ENCODE results near the gene AP3D1. TPM values are rescaled to one million over a fixed set of nuclear protein-coding genes. Genes with fewer than 3 reads are reported as not detected.

Gene AP3D1
- total RNA-seq, 1 experiment from 2014 or later: 103 TPM

GRCh38 chr19:2199861-2200623 lies 48.7 kb upstream of the AP3D1 start:
- H3K27ac ChIP-seq (ENCODE audit: low read length): no peak overlapping the region
- no peaks in the 10 kb centered on the region for H3K4me1 ChIP-seq (ENCODE audit: insufficient read depth, low read length)
- ChIA-PET CTCF (no interaction called here), POLR2A (ENCODE audit: unreplicated experiment) (no interaction called here)
- no peaks in the 10 kb centered on the region for H3K27me3 ChIP-seq (ENCODE audit: low read length)
- TF ChIP-seq EZH2phosphoT487 (IDR thresholded peaks at IDR 0.05; ENCODE audit: borderline replicate concordance, low read length): no peak
- TF ChIP-seq, protein P1, sequence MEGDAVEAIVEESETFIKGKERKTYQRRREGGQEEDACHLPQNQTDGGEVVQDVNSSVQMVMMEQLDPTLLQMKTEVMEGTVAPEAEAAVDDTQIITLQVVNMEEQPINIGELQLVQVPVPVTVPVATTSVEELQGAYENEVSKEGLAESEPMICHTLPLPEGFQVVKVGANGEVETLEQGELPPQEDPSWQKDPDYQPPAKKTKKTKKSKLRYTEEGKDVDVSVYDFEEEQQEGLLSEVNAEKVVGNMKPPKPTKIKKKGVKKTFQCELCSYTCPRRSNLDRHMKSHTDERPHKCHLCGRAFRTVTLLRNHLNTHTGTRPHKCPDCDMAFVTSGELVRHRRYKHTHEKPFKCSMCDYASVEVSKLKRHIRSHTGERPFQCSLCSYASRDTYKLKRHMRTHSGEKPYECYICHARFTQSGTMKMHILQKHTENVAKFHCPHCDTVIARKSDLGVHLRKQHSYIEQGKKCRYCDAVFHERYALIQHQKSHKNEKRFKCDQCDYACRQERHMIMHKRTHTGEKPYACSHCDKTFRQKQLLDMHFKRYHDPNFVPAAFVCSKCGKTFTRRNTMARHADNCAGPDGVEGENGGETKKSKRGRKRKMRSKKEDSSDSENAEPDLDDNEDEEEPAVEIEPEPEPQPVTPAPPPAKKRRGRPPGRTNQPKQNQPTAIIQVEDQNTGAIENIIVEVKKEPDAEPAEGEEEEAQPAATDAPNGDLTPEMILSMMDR (conservative IDR thresholded peaks at IDR 0.05; ENCODE audit: low read depth, low read length): no peak
- TF ChIP-seq EZH2 (IDR thresholded peaks at IDR 0.05; ENCODE audit: low read length, unreplicated experiment): no peak
- no TSS peak for BruUV-seq (replicated peaks)
- H3F3A ChIP-seq (ENCODE audit: low read length, unreplicated experiment): no peaks in the 10 kb centered on the region
- H4K20me1 ChIP-seq (ENCODE audit: low read length): no peaks in the 10 kb centered on the region
- intact Hi-C loops (cut with micrococcal nuclease): no loop called here
- no peak for ATAC-seq
- H3K36me3 ChIP-seq (ENCODE audit: low read depth, low read length): no peaks in the 10 kb centered on the region
- no peak overlapping the region for H3K4me3 ChIP-seq (ENCODE audit: low read length)
- H3K9me2 ChIP-seq (replicated peaks; ENCODE audit: low read length): no peaks in the 10 kb centered on the region
- peaks cover 25% of the 10 kb centered on the region; the same call in 1 of the 2 replicates for H3K79me2 ChIP-seq (ENCODE audit: low read length)
- no peak overlapping the region for H3K4me2 ChIP-seq (ENCODE audit: low read length)
- H2AFZ ChIP-seq (ENCODE audit: low read length): no peak overlapping the region
- H3K9ac ChIP-seq (ENCODE audit: low read length): no peak overlapping the region
- no peaks in the 10 kb centered on the region for H3K9me3 ChIP-seq (ENCODE audit: low read length)
- no peak for DNase-seq

DNA sequence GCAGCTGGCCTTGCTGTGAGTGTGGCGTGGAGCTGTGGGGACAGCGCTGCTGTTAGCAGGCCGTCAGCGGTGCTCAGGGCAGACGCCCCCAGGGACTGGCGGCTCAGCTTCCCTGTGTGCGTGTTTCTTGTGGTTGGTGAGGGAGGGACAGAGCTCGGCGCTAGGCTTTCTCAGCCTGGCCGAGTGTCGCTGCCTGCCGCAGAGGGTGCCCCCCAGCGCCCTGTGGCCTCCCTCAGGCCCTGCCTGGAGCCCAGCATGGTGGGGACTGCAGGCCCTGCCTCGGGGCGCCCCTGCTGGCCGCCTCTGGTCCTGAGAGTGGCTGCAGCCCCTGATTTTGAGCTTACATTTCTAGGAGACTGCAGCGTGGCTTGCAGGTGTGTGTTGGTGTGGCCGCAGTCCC lies 47.8 kb upstream of the AP3D1 start:
- no peak overlapping the region for H3K4me2 ChIP-seq (ENCODE audit: low read length)
- POLR2A ChIA-PET (ENCODE audit: unreplicated experiment): no interaction called here
- no peak overlapping the region for H3K4me3 ChIP-seq (ENCODE audit: low read length)
- H3K79me2 ChIP-seq (ENCODE audit: low read length): peaks cover 25% of the 10 kb centered on the region; the same call in 1 of the 2 replicates
- no peak overlapping the region for H2AFZ ChIP-seq (ENCODE audit: low read length)
- no peaks in the 10 kb centered on the region for H3K9me2 ChIP-seq (replicated peaks; ENCODE audit: low read length)
- H3K4me1 ChIP-seq (ENCODE audit: insufficient read depth, low read length): no peaks in the 10 kb centered on the region
- CTCF ChIA-PET: no interaction called here
- no peaks in the 10 kb centered on the region for H3K36me3 ChIP-seq (ENCODE audit: low read depth, low read length)
- DNase-seq (no peak), ATAC-seq (no peak)
- no peaks in the 10 kb centered on the region for H3F3A ChIP-seq (ENCODE audit: low read length, unreplicated experiment)
- intact Hi-C loops (cut with micrococcal nuclease): no loop called here
- H3K9ac ChIP-seq (ENCODE audit: low read length): no peak overlapping the region
- no peaks in the 10 kb centered on the region for H4K20me1 ChIP-seq (ENCODE audit: low read length)
- H3K27me3 ChIP-seq (ENCODE audit: low read length): no peaks in the 10 kb centered on the region
- TF ChIP-seq EZH2 (IDR thresholded peaks at IDR 0.05; ENCODE audit: low read length, unreplicated experiment) (no peak), EZH2phosphoT487 (IDR thresholded peaks at IDR 0.05; ENCODE audit: borderline replicate concordance, low read length) (no peak)
- TF ChIP-seq, protein P1 (conservative IDR thresholded peaks at IDR 0.05; ENCODE audit: low read depth, low read length): peak; percentile 33; the same call in 1 of the 2 replicates
- H3K27ac ChIP-seq (ENCODE audit: low read length): no peak overlapping the region
- BruUV-seq (replicated peaks): no TSS peak
- H3K9me3 ChIP-seq (ENCODE audit: low read length): no peaks in the 10 kb centered on the region

DNA sequence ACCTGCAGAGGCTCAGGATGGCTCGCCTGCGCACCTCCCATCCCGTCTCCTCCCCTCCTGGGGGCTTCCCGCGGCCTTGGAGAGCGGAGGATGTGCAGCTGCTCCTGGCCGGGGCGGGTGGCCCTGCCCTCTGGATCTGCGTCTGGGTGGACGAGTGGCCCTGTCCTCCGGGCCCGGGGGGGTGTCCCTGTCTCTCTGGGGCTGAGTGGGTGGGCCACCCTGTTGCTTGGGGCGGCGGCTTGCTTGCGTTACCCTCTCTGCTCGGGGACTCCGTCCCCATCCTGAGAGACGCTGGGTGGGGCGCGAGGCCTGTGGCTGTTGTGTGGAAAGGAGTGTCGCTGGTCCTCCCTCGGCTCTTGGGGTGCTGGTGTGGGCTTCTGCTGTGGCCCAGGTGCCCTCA lies 47.0 kb upstream of the AP3D1 start:
- H3K4me3 ChIP-seq (ENCODE audit: low read length): no peak overlapping the region
- H3F3A ChIP-seq (ENCODE audit: low read length, unreplicated experiment): no peaks in the 10 kb centered on the region
- H3K4me1 ChIP-seq (ENCODE audit: insufficient read depth, low read length): no peaks in the 10 kb centered on the region
- H3K27me3 ChIP-seq (ENCODE audit: low read length): no peaks in the 10 kb centered on the region
- no peak for DNase-seq
- no peaks in the 10 kb centered on the region for H3K9me2 ChIP-seq (replicated peaks; ENCODE audit: low read length)
- H4K20me1 ChIP-seq (ENCODE audit: low read length): no peaks in the 10 kb centered on the region
- CTCF ChIA-PET: no interaction called here
- BruUV-seq (replicated peaks): no TSS peak
- no peaks in the 10 kb centered on the region for H3K36me3 ChIP-seq (ENCODE audit: low read depth, low read length)
- H3K79me2 ChIP-seq (ENCODE audit: low read length): peaks cover 25% of the 10 kb centered on the region; the same call in 1 of the 2 replicates
- H3K9ac ChIP-seq (ENCODE audit: low read length): no peak overlapping the region
- no peak overlapping the region for H2AFZ ChIP-seq (ENCODE audit: low read length)
- no peak overlapping the region for H3K4me2 ChIP-seq (ENCODE audit: low read length)
- H3K27ac ChIP-seq (ENCODE audit: low read length): no peak overlapping the region
- ATAC-seq: no peak
- TF ChIP-seq EZH2 (IDR thresholded peaks at IDR 0.05; ENCODE audit: low read length, unreplicated experiment) (no peak), EZH2phosphoT487 (IDR thresholded peaks at IDR 0.05; ENCODE audit: borderline replicate concordance, low read length) (no peak)
- TF ChIP-seq, protein P1 (conservative IDR thresholded peaks at IDR 0.05; ENCODE audit: low read depth, low read length): no peak
- intact Hi-C loops (cut with micrococcal nuclease): no loop called here
- POLR2A ChIA-PET (ENCODE audit: unreplicated experiment): no interaction called here
- no peaks in the 10 kb centered on the region for H3K9me3 ChIP-seq (ENCODE audit: low read length)

All from PC-3 (cell line).